ENCODE measurements around the gene TPI1.

TPI1 gene

GRCh38 chr12:6821591-6822425 lies 45.5 kb upstream of the TPI1 start, which contains the start of gene GPR162:
Gene GPR162, plus strand, starts transcription at chr12:6821821. Its CDS starts 2,078 bp downstream, at chr12:6823899.
- no peak for DNase-seq (ENCODE audit: low read depth)
- no peak for TF ChIP-seq CTCF (conservative IDR thresholded peaks at IDR 0.05; ENCODE audit: low read depth, low read length)
- peak within 1 kb of the TSS; percentile 47 for H3K4me3 ChIP-seq (ENCODE audit: low read length)

- no peak for TF ChIP-seq CTCF (conservative IDR thresholded peaks at IDR 0.05; ENCODE audit: low read depth, low read length)
- DNase-seq (ENCODE audit: low read depth), result no peak
- peak overlapping the region; percentile 47 for H3K4me3 ChIP-seq (ENCODE audit: low read length)
These were observed 44.8 kb upstream of the TPI1 start for GRCh38 chr12:6822426-6823135.

GRCh38 chr12:6823182-6824084 lies 43.9 kb upstream of the TPI1 start:
- no peak for DNase-seq (ENCODE audit: low read depth)
- no peak for TF ChIP-seq CTCF (conservative IDR thresholded peaks at IDR 0.05; ENCODE audit: low read depth, low read length)
- no peak overlapping the region for H3K4me3 ChIP-seq (ENCODE audit: low read length)

- no peak for TF ChIP-seq CTCF (conservative IDR thresholded peaks at IDR 0.05; ENCODE audit: low read depth, low read length)
- no peak for DNase-seq (ENCODE audit: low read depth)
- H3K4me3 ChIP-seq (ENCODE audit: low read length), result no peak overlapping the region
These were observed 43.1 kb upstream of the TPI1 start for GRCh38 chr12:6824085-6824775.

GRCh38 chr12:6824901-6825381 lies 42.4 kb upstream of the TPI1 start:
- no peak for DNase-seq (ENCODE audit: low read depth)

More at GRCh38 chr12:6824901-6825381, 42.4 kb upstream of the TPI1 start:
- no peak for TF ChIP-seq CTCF (conservative IDR thresholded peaks at IDR 0.05; ENCODE audit: low read depth, low read length)
- H3K4me3 ChIP-seq (ENCODE audit: low read length), result no peak overlapping the region
